NCI-H1694 treated with DMSO at 0.1 percent for 48 hours (cell line): Measurements from ENCODE around the gene WNK2.

Experiments
- DNase-seq: peaks from one replicate; lab custom pipeline; 2025; lab: John Stamatoyannopoulos, UW

The WNK2 gene

DNA sequence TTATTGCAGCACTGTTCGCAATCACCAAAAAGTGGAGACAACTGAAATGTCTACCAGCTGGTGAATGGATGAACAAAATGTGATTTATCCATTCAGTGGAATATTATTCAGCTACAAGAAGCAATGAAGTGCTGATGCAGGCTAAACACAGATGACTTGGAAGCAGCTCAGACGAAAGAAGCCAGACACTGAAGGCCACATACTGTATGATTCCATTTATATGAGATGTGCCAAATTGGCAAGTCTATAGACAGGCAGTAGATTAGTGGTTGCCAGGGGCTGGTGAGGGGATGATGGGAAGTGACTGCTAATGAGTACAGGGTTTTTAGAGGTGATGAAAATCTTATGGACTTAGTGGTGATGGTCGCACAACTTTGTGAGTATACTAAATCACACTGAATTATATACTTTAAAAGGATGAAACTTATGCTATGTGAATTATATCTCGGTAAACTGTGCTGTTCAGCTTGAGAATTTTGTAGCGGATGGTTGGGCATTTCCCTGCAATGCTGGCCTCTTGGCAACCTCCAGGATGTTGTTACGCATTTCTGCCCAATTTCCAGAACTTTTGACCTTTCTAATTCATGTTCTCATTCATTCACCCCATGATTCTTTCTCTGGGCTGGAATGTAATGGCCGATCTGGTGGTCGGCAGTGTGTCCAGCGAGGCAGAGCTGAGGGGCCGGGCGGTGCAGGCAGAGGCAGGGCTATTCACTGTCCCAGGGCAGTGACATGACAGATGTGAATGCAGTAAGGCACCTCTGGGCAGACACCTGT, 22.0 kb upstream of the WNK2 start:
- DNase-seq = no peak

DNA sequence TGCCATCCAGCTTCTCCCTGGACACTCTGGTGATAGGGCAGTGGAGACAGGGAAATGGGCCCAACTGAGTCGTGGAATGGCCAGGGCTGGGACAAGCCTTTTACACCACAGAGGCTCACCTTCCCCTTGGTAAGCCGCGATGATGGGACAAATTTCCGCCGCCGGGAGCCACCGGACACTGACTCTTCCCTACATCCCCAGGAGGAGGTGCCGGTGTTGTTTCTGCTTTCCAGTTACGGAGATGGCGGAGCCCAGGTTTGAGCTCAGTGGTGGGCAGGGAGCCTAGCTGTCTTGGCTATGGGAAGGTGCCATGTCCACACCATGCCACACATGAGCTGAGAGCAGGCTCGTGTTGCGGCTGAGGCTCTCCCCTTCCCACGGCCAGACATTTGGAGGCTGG, 19.9 kb upstream of the WNK2 start:
- DNase-seq = no peak

DNA sequence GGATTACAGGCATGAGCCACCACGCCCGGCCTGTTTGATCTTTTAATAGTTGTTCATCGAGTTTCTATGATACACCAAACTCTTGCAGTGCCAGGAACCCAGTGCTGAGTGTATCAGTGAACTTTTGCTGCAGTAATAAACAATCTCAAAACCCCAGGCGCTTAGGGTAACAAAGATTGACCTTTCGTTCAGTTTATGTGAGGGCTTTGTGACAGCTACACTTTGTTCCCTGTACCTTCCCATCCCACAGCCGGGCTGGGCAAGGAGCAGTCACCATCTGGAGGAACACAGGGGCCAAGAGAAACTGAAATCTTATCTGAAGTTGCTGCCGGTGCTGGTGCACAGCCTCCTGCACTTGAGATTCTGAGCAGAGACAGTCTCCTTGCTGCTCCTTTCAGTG, 17.2 kb upstream of the WNK2 start:
- no peak for DNase-seq

DNA sequence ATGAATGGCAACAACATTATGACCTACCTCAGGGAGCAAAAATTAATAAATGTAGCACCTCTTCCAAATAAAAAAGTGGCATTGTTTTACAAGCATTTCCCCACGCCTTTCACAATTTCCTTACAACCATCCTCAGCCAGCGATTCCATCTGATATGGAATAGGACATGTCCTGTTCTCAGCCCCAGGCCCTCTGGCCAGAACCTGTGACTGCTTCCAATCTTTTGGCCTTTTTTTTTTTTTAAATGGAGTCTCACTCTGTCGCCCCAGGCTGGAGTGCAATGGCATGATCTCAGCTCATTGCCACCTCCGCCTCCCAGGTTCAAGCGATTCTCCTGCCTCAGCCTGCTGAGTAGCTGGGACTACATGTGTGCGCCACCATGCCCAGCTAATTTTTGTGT, 16.8 kb upstream of the WNK2 start:
- DNase-seq = no peak

DNA sequence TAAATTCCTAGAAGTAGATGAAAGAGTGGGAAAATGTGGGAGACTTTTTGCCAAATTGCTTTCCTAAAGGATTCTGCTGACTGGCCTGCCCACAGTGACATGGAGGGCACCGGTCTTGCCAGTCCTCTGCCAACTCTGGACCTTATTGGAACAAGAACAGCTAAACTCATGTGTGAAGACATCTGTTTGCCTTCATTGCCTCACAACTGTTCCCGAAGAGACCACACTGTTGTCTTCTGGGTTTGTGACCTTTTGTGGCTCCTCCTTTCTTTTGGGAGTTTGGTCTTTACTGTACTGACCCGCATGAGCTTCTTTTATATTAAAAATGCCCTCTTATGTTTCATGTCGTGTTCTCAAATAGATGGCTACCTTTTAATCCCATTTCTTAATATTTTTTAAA, 16.1 kb upstream of the WNK2 start:
- DNase-seq = no peak

DNA sequence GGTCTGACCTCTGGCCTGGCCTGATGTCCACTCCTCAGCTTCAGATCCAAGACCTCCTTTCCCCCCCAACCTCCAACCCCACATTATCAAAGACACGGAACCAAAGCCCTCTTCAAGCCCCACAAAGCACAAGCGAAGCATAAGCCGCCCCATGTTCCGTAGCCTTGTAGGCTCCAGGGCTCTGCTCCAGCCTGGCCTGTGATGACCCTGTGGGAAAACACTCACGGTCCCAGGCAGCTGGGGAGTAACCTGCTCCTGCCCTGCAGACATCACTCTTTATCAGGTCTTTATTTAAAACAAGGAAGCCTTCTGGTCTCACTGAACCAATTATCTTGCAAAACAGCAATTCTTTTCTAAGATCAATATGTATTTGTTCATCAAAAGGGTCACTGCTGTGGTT, 15.4 kb upstream of the WNK2 start:
- DNase-seq = no peak

DNA sequence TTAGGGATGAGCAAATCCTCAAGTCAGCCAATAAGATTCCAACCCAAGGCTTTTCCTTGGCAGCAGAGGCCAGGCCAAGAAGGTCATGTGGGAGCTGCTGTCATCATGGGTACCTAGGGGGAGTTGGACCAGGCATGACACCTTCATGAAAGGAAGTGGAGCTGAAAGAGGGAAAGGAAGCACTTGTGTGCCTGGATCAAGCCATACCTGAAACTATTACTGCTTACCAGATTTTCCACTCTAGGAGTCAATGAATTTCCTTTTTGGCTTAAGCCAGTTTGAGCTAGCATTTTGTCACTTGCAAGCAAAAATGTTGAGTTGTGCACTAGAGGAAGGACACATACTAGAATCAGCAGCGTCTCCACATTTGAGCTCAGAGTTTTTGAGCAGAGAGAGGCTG, 14.5 kb upstream of the WNK2 start:
- no peak for DNase-seq

DNA sequence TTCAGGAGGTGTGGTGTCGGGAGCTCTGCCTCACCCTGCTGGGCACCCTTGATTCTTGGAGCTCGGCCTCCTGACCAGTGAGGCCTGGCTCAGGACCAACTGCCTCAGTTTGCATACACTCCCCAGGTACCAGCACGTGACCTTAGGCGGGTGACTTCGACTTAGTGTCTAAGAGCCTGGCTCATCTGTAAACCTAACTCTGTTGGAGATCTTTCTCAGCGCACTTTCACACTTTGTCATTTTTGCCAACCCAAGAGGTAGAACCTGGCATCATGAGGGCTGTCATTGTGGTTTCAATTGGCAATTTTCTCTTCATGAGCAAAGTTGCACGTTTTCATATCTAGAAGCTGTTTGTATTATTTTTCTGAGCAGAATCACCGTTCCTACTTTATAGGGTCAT, 13.4 kb upstream of the WNK2 start:
- no peak for DNase-seq

DNA sequence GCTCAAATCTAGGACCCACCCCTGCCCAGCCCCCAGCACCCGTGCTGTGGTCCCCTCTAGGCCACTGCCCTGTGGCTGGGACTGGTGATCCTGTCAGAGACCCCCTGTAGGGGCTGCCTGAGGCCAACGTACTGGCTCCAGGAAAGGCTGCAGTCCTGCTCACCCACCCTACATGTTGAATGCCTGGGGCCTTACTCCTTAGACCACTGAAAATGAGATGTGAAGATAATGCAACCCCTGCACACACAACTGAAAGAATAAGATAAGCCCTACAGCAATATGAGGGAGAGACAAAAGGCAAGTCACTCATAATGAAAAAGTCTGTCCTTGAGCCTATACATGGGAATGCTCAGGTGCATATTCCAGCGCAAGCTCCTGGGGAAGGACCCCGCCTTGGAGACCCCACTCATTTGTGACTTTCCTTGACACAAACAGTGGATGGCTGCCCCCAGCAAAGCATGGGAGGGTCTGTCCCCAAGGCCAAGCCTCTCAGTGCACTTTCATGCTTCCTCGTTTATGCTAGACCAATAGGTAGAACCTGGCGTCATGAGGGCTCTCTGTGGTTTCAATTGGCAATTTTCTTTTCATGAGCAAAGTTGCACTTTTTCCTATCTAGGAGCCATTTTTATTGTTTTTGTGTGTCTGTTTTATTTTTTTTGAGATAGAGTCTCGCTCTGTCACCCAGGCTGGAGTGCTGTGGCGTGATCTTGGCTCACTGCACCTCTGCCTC, 12.5 kb upstream of the WNK2 start:
- no peak for DNase-seq

DNA sequence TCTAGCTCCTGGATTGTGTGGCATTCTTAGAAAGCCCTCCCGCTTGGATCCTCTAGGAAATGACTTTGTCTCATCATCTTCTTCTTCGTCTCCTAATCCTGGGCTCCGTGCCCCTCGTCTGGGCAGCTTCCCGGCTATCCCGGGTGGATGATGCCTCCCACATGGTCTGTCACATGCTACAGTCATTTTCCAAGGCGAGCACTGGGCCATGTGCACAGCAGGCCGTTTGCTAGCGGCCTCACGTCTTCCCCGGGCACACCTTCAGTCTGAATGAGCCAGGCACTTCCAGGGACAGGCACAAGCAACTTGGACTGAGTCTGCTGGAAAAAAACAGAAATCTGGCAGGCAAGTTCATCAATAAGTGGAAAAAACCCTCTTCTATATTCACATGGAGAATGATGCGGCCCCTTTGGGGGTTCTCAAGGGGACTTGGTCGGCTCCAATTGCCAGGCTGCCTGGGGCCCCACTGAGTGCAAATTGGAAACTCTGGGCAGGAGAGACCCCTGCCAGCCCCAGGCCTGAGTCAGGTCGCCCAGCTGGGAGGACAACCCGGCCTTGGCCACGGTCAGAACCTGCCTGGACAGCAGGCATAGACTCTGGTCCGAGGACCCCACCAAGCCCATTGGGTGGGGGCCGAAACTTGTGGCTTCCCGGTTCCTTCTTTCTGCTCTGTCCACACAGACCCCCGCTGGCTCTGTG, 11.1 kb upstream of the WNK2 start:
- no peak for DNase-seq

DNA sequence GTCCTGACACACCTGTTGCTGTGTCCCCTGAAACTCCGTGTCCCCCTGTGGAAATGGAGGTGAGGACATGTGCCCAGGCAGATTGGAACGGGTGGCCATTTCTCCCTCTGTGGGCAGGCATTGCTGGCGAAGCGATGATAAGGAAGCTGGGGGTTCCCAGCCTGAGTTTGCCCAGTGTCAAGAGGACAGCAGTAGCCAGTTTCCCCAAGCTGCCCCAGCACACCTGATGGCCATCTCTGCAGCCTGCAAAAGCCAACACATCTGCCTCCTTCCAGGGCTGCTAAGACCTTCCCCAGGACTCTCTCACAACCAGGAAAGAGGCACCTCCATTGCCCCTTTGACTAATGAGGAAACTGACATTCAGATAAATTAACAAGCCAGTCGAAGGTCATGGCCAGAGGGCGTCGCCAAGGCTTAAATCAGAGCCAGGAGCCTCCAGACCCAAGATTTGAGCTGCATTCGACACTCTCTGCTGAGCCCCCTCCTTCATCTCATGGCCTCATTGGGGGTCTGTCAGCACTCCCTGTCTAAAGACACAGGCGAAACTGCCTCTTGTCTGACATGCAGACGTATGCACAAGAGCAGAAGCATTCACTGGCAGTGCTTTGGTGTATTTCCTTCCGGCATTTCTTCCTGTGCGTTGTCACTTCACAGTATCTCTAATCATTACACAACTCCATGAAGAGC, 10.4 kb upstream of the WNK2 start:
- DNase-seq = no peak

DNA sequence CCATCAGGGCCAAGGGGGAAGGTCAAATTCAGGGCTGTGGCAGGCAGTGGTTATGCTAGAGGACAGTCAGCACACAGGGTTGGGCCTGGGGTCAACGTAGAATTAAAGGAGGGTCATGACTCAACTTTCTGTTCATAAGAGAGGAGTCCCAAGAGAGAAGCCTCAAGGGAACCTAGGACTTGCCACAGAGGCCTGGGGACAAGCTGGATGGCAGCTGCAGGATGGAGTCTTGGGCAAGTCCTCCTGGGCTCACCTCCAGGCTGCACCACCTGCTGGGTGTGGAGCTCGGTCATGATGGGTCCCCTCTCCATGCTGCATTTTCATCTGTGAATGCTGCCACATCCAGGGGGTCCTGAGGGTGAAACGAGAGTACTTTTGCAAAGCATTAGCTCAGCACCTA, 9.0 kb upstream of the WNK2 start:
- no peak for DNase-seq

DNA sequence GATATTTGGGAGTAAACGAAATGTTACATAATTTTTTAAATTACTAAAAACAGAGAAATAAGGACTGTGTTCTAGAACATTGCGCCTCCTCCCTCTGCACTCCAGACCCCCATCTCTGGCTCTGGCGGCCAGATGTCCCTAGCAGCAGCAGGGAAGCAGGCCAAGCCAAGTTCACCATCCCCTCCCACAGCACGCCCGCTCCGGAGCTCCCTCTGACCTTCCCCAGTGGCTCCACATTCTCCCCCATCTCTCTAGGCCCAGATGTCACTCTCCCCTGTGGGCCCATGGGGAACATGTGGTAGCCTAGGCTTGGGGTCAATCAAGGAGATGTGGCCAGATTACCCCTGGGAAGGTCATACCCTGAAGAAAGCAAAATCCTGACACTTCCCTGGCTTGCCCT, 6.3 kb upstream of the WNK2 start:
- DNase-seq = no peak

DNA sequence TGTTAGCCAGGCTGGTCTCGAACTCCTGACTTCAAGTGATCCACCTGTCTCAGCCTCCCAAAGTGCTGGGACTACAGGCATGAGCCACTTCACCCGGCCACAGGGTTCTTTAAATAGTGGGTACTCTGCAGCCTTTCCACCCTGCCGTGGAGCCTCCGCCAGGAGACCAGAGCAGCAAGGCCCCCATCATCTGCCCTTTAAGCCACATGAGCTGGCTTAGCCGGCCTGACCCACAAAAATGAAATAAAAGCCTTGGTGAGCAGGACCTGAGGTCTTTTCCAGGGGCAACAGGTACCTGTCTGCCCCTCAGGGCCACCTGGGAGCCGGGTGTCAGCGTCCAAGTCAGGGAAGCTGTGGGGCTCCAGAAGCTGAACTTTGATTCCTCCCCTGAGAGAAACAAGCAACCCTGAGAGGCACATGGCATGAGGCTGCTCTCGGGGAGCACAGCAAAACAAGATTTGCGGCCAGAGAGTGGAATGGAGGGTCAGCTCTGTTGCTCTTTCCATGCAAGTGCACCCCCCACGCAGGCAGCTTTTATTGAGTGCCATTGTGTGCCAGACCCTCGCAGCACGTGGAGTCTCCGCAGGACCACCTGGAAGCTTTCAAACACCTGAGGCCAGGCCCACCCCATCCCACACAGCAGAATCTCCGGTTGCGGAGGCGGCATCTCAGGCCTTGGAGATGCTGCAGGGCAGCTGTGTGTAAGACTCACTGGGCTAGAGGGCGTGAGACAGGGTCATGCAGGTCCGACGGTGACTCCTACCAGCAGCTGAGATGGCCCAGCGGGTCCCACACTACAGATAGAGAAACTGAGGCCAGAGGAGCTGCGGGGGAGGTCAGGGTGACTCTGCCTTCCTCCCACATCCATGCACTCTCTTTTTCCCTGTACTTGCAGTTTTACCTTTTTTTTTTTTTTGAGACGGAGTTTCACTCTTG, 4.8 kb upstream of the WNK2 start:
- no peak for DNase-seq

DNA sequence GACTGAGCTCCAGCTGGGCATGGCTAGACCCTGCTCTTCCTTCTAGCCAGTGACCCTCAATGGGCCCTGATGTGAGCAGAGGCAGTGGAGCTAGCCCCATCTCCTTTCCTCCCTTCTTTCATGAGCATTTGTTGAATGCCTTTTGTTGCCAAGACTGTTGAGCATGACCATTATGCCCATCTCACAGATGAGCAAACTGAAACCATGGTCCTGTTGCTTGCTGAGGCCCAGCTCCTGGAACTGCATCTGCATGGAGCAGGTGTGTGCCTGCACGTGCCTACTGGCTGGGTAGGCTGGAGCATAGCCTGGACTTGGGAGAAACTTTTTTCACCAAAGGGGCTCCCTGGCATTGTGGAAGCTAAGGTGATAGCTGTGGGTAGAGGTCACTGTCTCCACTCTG, 3.0 kb upstream of the WNK2 start:
- no peak for DNase-seq

DNA sequence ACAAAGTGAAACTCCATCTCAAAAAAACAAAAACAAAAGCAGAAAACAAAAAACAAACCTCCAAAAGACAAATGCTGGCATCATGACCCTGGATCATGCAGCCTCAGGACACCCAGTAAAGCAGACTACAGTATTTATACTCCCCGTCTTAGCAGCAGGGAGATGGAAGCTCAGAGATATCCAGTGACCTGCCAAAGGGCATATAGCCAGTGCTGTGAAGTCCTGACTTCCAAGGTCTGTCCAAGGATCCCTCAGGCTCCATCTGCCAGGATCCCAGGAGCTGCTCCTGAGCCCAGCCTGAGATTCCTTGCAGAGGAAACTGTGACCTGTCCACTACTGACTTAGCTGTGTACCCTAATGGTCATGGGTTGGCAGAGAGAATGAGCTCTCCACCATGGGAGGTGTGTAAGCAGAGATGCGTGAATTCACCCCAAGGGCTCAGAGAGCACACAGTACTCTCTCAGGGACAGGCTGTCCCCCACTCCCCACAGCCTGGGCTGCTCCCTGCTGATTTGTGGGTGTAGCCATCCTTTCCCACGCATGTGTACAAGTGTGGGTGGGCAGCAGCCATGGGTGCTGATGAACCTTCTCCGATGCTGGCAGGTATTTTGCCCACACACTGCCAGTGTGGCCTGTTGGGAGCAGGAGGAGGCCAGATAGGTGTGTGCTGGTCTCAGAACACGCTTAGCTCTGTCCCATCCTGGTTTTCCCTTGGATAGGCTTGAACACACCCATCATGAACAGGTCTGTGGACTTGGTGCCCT, 2.1 kb upstream of the WNK2 start:
- no peak for DNase-seq

DNA sequence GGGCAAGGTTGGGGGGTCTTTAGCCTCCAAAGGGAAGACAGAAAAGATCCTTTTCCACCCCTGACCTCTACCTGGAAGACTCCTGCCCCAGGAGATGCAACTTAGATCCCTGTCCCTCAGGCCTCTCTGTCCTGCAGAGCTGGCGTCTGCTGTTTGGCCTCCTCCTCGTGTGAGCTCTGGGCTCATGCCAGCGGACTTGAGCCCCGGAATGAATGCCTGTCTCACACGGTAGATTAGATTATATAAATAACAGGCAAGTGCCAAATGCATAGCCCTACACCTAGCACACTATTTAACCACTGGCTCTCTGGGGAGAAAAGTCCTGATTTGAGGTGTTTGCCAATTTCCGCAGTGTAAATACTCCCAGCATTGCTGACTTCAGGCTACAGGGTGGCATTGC, 1.4 kb upstream of the WNK2 start:
- no peak for DNase-seq

DNA sequence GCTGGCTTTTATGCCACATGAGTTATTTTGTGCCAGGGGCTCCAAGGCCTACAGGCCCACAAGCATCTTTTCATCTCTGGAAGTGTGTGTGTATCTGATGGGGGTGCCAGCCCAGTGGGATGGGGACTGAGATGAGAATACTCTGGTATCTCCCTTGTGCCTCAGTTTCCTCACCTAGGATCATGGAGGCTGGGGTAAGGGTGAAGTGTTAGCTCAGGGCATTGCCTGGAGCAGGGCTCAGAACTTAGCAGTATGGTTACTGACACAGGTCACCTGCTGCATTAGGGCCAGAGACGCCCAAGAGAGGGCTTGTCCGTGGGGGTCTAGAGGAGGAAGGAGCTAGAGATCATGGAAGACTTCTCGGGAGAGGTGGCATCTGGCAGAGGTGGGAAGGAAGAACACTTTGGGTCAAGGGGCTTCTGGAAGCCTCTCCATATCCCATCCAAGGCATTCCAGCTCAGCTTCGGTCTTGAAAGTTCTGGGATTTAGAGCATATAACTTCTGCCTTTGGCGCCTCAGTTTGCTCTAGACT, 742 bp upstream of the WNK2 start:
- DNase-seq = no peak

DNA sequence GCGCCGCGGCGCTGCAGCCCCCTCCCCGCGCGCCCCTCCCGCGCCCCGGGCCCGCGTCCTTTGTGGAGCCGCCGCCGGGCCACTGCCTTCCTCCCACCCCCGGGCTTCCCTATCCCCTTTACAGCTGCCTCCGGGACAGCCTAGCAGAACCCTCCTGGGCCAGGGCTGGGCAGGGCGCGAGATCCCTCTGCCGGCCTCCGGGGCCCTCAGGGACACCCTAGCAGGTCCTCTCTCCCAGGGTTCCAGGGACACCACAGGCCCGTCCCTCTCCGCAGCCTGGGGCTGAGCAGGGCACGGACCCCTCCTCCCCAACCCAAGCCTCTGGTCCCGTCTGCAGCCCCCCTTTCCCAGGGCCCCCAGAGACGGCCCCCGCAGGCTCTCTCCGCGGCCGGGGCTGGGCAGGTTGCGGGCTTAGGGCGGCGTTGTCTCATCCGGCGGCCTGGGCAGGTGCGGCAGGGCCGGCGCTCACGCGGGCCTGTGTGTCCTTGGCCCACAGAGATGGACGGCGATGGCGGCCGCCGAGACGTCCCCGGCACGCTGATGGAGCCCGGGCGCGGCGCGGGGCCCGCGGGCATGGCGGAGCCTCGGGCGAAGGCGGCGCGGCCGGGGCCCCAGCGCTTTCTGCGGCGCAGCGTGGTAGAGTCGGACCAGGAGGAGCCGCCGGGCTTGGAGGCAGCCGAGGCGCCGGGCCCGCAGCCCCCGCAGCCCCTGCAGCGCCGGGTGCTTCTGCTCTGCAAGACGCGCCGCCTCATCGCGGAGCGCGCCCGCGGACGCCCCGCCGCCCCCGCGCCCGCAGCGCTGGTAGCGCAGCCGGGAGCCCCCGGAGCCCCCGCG, 710 bp downstream of the WNK2 start:
- DNase-seq = no peak
